Measurements from ENCODE around the gene ZKSCAN2. TPM values are rescaled to one million over a fixed set of nuclear protein-coding genes. Genes with fewer than 3 reads are reported as not detected.

ZKSCAN2 gene
- total and polyA plus RNA-seq, 10 donors = 0.74 to 6.0 (median 4.1) TPM

GRCh38 chr16:25199457-25199856 is 58.2 kb downstream of the ZKSCAN2 start:
- Histone ChIP-seq H3K36me3 (no peaks in the 10 kb centered on the region), H3K27me3 (replicated peaks in 1 of 7) (no peaks in the 10 kb centered on the region), H3K9me3 (no peaks in the 10 kb centered on the region), H3K4me1 (no peaks in the 10 kb centered on the region), H3K4me3 (no peak overlapping the region), H3K27ac (no peak overlapping the region)
- intact Hi-C loops (cut with DNase I; ENCODE audit: low total_unique reads) = no loop called here
- TF ChIP-seq CTCF (IDR thresholded peaks at IDR 0.05 in 8 of 11, conservative IDR thresholded peaks at IDR 0.05 in 3 of 11) (no peak), POLR2A (IDR thresholded peaks at IDR 0.05) (no peak), POLR2AphosphoS5 (IDR thresholded peaks at IDR 0.05) (no peak)
- WGBS, 5 donors = 87 to 94% (median 92%) methylated on average over 7 of the region's 7 CpGs
- no peak for DNase-seq

- Histone ChIP-seq H3K27me3 (replicated peaks in 1 of 7) (no peaks in the 10 kb centered on the region), H3K27ac (no peak overlapping the region), H3K36me3 (no peaks in the 10 kb centered on the region), H3K4me3 (no peak overlapping the region), H3K4me1 (no peaks in the 10 kb centered on the region), H3K9me3 (no peaks in the 10 kb centered on the region)
- no peak for DNase-seq
- WGBS, 5 donors = 86 to 92% (median 90%) methylated on average over 4 of the region's 4 CpGs
- TF ChIP-seq POLR2AphosphoS5 (IDR thresholded peaks at IDR 0.05) (no peak), CTCF (IDR thresholded peaks at IDR 0.05 in 8 of 11, conservative IDR thresholded peaks at IDR 0.05 in 3 of 11) (no peak), POLR2A (IDR thresholded peaks at IDR 0.05) (no peak)
- intact Hi-C loops (cut with DNase I; ENCODE audit: low total_unique reads) = no loop called here
Measured at GRCh38 chr16:25198021-25198420, 59.6 kb downstream of the ZKSCAN2 start.

GRCh38 chr16:25194273-25194878 is 63.3 kb downstream of the ZKSCAN2 start:
- no peak overlapping the region for H3K27ac ChIP-seq
- intact Hi-C loops (cut with DNase I; ENCODE audit: low total_unique reads) = no loop called here
- WGBS, 5 donors = 89 to 96% (median 92%) methylated on average over 7 of the region's 7 CpGs

GRCh38 chr16:25192096-25192495 is 65.5 kb downstream of the ZKSCAN2 start:
- H3K4me3 ChIP-seq = no peak overlapping the region
- H3K27me3 ChIP-seq (replicated peaks in 1 of 7) = no peaks in the 10 kb centered on the region
- no peaks in the 10 kb centered on the region for H3K9me3 ChIP-seq
- no peak for TF ChIP-seq POLR2AphosphoS5 (IDR thresholded peaks at IDR 0.05)
- TF ChIP-seq POLR2A (IDR thresholded peaks at IDR 0.05) = no peak
- no peak for TF ChIP-seq CTCF (IDR thresholded peaks at IDR 0.05 in 8 of 11, conservative IDR thresholded peaks at IDR 0.05 in 3 of 11)
- H3K4me1 ChIP-seq = no peaks in the 10 kb centered on the region
- intact Hi-C loops (cut with DNase I; ENCODE audit: low total_unique reads) = no loop called here
- H3K36me3 ChIP-seq = no peaks in the 10 kb centered on the region
- WGBS, 5 donors = 80 to 89% (median 84%) methylated on average over 6 of the region's 6 CpGs
- H3K27ac ChIP-seq = no peak overlapping the region
- DNase-seq = no peak

More at GRCh38 chr16:25194273-25194878, 63.3 kb downstream of the ZKSCAN2 start:
- Histone ChIP-seq H3K27me3 (replicated peaks in 1 of 7) (no peaks in the 10 kb centered on the region), H3K4me3 (no peak overlapping the region), H3K36me3 (no peaks in the 10 kb centered on the region), H3K9me3 (no peaks in the 10 kb centered on the region), H3K4me1 (no peaks in the 10 kb centered on the region)
- TF ChIP-seq POLR2A (IDR thresholded peaks at IDR 0.05) = no peak
- TF ChIP-seq CTCF (IDR thresholded peaks at IDR 0.05 in 8 of 11, conservative IDR thresholded peaks at IDR 0.05 in 3 of 11) = no peak
- TF ChIP-seq POLR2AphosphoS5 (IDR thresholded peaks at IDR 0.05) = no peak
- no peak for DNase-seq

All from spleen (tissue), 11 donors.